SIG-M5 treated with dmso at 0.1 percent for 504 hours (cell line): Measurements from ENCODE around the gene IL23R.

Experiments used
- DNase-seq: peaks from one replicate; lab custom pipeline; 2025; ENCODE audit not compliant: unreplicated experiment; lab: John Stamatoyannopoulos, UW

The IL23R gene

DNA sequence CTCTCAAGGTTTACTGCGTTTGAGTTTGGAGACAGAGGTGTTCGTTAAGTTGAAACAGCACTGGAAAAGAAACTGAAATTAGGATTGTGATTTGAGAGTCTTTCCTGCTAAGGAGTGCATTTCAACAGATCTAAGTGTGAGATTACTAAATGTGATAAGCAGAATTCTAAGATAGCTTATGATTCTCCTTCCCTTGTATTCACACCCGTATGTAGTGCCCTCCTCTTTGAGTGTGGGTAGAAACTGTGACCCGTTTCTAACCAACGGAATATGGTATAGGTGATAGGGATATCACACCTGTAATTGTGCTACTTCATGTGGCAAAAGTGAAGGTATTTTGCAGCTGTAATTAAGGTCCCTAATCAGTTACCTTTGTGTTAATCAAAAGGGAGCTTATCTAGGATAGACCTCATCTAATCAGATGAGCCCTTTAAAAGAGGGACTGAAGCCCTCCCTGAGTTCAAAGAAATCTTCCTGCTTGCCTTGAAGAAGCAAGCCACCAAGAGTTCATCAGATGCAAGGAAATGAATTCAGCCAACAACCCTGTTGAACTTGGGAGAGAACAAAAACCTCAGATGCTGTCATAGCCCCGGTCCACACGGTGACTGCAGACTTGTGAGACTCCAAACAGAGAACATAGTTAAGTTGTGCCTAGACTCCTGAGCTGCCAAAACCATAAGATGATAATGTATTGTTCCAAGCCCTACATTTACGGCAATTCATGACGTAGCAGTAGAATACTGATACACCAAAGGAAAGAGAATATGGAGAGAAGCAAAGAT, 128.8 kb downstream of the IL23R start:
- no peak for DNase-seq

DNA sequence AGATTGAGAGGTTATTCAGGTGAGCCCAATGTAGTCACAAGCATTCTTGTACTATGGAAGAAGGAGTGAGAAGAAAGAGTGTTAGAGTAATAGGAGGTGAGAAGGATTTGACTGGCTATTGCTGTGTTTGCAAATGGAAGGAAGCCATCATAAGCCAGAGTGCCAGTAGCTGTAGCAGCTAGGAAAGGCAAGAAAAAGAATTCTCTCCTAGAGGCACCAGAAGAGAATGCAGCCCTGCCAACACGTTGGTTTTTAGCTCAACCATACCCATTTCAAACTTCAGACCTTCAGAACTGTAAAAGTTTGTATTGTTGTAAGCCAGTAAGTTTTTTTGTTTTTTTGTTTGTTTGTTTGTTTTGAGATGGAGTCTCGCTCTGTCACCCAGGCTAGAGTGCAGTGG, 132.5 kb downstream of the IL23R start:
- no peak for DNase-seq

DNA sequence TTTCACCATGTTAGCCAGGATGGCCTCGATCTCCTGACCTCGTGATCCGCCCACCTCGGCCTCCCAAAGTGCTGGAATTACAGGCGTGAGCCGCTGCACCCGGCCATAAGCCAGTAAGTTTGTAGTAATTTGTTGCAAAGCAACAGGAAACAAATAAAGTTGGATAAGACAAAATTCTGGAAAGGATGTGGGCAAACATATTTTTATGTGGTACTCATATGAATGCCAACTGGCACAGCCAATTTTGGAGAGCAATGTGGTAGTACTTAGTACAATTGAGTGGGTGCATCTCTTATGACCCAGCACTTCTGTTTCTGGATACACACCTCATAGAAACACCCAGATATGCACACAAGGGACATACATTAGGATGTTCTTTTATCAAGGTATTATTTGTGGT, 133.0 kb downstream of the IL23R start:
- no peak for DNase-seq

DNA sequence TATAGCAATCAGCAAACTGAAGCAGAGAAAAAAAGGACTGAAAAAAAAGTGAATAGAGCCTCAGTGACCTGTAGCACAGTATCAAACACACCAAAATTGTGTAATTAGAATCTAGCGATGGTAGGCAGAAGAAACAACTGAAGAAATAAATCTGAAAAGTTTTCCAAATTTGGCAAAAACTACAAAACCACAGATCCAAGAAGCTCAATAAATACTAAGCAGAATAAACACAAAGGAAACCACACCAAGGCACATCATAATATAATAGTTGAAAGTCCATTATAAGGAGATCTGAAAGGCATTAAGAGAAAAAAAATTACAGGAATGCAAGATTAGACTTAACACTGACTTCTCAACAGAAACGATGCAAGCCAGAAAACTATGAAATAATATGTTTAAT, 134.3 kb downstream of the IL23R start:
- DNase-seq: no peak

DNA sequence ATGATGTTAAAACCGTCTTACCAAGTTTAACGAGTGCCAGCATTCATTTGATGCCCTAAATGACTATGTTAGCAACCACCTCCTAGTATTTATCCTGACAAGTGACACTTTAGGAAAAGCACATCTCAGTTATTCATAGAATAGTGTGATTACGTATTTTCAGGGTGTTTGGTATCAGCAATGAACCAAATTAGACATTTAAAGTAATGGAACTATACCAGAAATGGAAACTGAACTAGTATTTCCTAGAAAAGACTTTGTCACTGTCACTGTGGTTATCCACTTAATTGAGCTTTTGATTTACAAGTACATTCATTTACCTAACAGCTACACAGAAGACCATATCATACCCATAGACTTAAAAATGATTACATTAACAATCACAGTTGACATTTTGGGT, 137.8 kb downstream of the IL23R start:
- DNase-seq: no peak

DNA sequence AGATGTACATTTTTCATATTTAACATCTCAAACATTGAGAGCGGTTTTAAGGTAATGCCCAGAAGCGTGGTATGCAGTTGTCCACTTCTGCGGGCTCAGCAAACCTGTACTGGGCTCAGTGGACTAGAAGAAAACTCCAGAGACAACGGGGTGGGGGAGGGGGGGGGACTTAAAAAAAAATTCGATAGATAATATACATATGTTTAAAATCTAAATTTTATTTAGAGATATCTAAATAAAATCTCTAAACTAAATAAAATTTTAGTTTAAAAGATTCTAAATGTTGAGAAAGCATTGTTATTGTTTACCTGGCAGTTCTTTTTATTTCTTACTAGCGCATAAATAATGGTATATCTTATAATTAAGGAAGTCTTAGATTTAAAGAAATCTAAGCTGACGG, 140.3 kb downstream of the IL23R start:
- no peak for DNase-seq

DNA sequence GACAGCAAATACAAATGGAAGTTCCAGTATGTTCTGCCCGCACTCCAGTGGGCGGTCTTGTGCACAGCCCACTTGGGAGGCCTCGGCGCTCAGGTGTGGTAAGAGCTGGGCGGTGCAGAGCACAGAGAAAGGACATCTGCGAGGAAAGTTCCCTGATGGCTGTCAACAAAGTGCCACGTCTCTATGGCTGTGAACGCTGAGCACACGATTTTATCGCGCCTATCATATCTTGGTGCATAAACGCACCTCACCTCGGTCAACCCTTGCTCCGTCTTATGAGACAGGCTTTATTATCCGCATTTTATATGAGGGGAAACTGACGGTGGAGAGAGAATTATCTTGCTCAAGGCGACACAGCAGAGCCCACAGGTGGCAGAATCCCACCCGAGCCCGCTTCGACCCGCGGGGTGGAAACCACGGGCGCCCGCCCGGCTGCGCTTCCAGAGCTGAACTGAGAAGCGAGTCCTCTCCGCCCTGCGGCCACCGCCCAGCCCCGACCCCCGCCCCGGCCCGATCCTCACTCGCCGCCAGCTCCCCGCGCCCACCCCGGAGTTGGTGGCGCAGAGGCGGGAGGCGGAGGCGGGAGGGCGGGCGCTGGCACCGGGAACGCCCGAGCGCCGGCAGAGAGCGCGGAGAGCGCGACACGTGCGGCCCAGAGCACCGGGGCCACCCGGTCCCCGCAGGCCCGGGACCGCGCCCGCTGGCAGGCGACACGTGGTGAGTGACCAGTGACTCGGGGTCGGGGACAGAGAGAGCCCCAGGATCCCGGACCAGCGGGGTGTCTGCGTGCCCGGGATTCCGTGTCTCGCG, 141.2 kb downstream of the IL23R start, which contains the start of gene IL12RB2:
Gene IL12RB2 (plus strand): TSS at position 623 of the 810 bp plus-strand sequence. CDS start 12,496 bp downstream, outside the sequence.
- no peak for DNase-seq

DNA sequence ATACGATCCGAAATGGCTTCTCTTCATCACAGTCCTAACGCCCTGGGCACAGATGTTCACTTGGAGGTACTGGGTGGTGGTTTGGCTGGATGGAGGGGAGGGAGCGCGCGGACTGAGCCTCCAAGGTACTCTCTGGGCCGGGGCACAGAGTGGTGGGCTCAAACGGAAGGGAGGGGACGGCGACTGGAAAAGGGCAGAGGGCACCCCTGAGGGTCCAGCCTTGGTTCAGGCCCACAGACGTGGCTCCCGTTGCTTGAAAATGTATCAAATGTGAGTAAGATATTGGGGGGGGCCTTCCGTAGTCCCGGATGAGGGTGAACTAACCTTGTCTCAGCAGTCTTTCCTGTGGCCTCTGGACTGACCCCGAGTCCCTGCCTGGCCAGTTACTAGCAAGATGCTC, 141.9 kb downstream of the IL23R start:
- no peak for DNase-seq
